Measurements from ENCODE around the gene SNX33.

Gene SNX33

DNA sequence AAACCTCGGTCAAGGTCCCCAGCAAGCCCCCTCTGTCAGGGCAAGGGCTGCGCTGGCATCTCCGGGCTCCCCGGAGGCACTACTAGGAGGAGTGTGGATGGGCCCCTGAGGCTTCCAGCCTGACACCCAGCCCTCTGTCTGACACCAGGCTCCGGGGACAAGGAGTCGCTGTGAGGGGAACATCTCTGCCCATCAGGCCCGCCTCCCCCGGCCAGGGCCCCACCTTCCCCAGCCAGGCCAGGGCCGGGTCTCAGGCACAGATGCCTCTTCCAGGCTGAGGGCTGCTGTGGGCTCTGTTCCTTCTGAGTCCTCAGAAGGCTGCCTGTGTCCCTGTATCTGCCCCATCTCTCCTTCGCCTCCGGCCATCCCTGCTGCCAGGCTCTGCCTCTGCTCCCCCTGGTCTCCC, 49.1 kb downstream of the SNX33 start:
- no peak for TF ChIP-seq YY1 (IDR thresholded peaks at IDR 0.05; ENCODE audit: low read depth)

GRCh38 chr15:75697523-75697922, 49.8 kb downstream of the SNX33 start:
- TF ChIP-seq EGR1 (IDR thresholded peaks at IDR 0.05) (no peak), CREB1 (IDR thresholded peaks at IDR 0.05; ENCODE audit: low read depth) (no peak), RAD21 (IDR thresholded peaks at IDR 0.05; ENCODE audit: low read depth) (no peak), ZBTB7A (IDR thresholded peaks at IDR 0.05; ENCODE audit: low read depth) (no peak)
- TF ChIP-seq, protein P1, sequence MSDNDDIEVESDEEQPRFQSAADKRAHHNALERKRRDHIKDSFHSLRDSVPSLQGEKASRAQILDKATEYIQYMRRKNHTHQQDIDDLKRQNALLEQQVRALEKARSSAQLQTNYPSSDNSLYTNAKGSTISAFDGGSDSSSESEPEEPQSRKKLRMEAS (IDR thresholded peaks at IDR 0.05), result no peak

DNA sequence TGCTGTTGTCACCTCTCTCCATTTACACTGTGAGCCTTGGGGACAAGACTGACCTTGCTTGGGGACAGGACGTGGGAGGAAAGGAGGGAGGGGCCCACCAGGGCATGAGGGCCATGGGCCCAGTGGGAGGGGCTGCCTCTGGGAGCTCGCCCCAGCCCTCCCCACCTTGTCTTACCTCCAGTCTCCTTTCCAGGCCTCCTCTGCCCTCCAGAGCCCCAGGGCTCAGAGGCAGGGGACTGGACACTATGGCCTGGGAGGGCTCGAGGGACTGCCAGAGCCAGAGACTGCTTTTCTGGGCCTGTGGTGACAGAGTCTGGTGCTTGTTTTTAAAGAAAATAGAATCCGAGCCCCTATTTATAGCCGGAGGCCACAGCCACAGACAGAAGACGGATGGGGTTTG, 54.7 kb downstream of the SNX33 start:
- TF ChIP-seq, protein P2, sequence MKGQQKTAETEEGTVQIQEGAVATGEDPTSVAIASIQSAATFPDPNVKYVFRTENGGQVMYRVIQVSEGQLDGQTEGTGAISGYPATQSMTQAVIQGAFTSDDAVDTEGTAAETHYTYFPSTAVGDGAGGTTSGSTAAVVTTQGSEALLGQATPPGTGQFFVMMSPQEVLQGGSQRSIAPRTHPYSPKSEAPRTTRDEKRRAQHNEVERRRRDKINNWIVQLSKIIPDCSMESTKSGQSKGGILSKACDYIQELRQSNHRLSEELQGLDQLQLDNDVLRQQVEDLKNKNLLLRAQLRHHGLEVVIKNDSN (IDR thresholded peaks at IDR 0.05), result no peak
- TF ChIP-seq NFIC (IDR thresholded peaks at IDR 0.05), result no peak

- TF ChIP-seq TAF1 (IDR thresholded peaks at IDR 0.05; ENCODE audit: low read depth) (no peak), TEAD4 (IDR thresholded peaks at IDR 0.05) (no peak), RAD21 (IDR thresholded peaks at IDR 0.05; ENCODE audit: low read depth) (no peak), ZBTB7A (IDR thresholded peaks at IDR 0.05; ENCODE audit: low read depth) (no peak), TCF12 (IDR thresholded peaks at IDR 0.05; ENCODE audit: low read depth) (no peak), EP300 (IDR thresholded peaks at IDR 0.05; ENCODE audit: borderline replicate concordance) (no peak), CEBPB (IDR thresholded peaks at IDR 0.05) (no peak)
Observed at GRCh38 chr15:75704263-75704615, 56.5 kb downstream of the SNX33 start.

GRCh38 chr15:75704618-75705017, 56.9 kb downstream of the SNX33 start:
- TF ChIP-seq RAD21 (IDR thresholded peaks at IDR 0.05; ENCODE audit: low read depth), result no peak
- TF ChIP-seq REST (IDR thresholded peaks at IDR 0.05; ENCODE audit: low read depth), result no peak
- TF ChIP-seq CEBPB (IDR thresholded peaks at IDR 0.05), result no peak
- no peak for TF ChIP-seq CREB1 (IDR thresholded peaks at IDR 0.05; ENCODE audit: low read depth)
- TF ChIP-seq TAF1 (IDR thresholded peaks at IDR 0.05; ENCODE audit: low read depth), result no peak
- no peak for TF ChIP-seq TCF12 (IDR thresholded peaks at IDR 0.05; ENCODE audit: low read depth)
- TF ChIP-seq TEAD4 (IDR thresholded peaks at IDR 0.05), result no peak

GRCh38 chr15:75705854-75706681, 58.4 kb downstream of the SNX33 start:
- TF ChIP-seq ZBTB7A (IDR thresholded peaks at IDR 0.05; ENCODE audit: low read depth), result no peak
- TF ChIP-seq EGR1 (IDR thresholded peaks at IDR 0.05), result no peak
- TF ChIP-seq YY1 (IDR thresholded peaks at IDR 0.05; ENCODE audit: low read depth), result no peak
- TF ChIP-seq, protein P2 (IDR thresholded peaks at IDR 0.05), result no peak
- TF ChIP-seq CEBPB (IDR thresholded peaks at IDR 0.05), result no peak
- TF ChIP-seq CREB1 (IDR thresholded peaks at IDR 0.05; ENCODE audit: low read depth), result no peak
- TF ChIP-seq TEAD4 (IDR thresholded peaks at IDR 0.05), result no peak
- no peak for TF ChIP-seq EP300 (IDR thresholded peaks at IDR 0.05; ENCODE audit: borderline replicate concordance)
- TF ChIP-seq, protein P1 (IDR thresholded peaks at IDR 0.05), result no peak
- no peak for TF ChIP-seq TAF1 (IDR thresholded peaks at IDR 0.05; ENCODE audit: low read depth)

GRCh38 chr15:75706682-75706954, 58.9 kb downstream of the SNX33 start:
- TF ChIP-seq TAF1 (IDR thresholded peaks at IDR 0.05; ENCODE audit: low read depth), result no peak
- no peak for TF ChIP-seq ZBTB7A (IDR thresholded peaks at IDR 0.05; ENCODE audit: low read depth)
- TF ChIP-seq EGR1 (IDR thresholded peaks at IDR 0.05), result no peak
- TF ChIP-seq TCF12 (IDR thresholded peaks at IDR 0.05; ENCODE audit: low read depth), result no peak
- no peak for TF ChIP-seq NFIC (IDR thresholded peaks at IDR 0.05)
- TF ChIP-seq REST (IDR thresholded peaks at IDR 0.05; ENCODE audit: low read depth), result no peak
- TF ChIP-seq, protein P2 (IDR thresholded peaks at IDR 0.05), result no peak
- TF ChIP-seq TEAD4 (IDR thresholded peaks at IDR 0.05), result no peak
- TF ChIP-seq RAD21 (IDR thresholded peaks at IDR 0.05; ENCODE audit: low read depth), result no peak
- TF ChIP-seq CREB1 (IDR thresholded peaks at IDR 0.05; ENCODE audit: low read depth), result no peak
- TF ChIP-seq YY1 (IDR thresholded peaks at IDR 0.05; ENCODE audit: low read depth), result no peak
- no peak for TF ChIP-seq CEBPB (IDR thresholded peaks at IDR 0.05)
- no peak for TF ChIP-seq EP300 (IDR thresholded peaks at IDR 0.05; ENCODE audit: borderline replicate concordance)
- TF ChIP-seq FOXM1 (IDR thresholded peaks at IDR 0.05; ENCODE audit: borderline replicate concordance, low read depth), result no peak

Data from Ishikawa (cell line).